Stimulated activated memory B cell treated with anti-CD40 and anti-IgM and Interleukin-4, amounts not matched to agents 10 μg/mL and 1 μg/mL and 100 μg/mL, for 72 hours (primary cell): ENCODE measurements around the gene TRIM72.
A peak's percentile ranks its signal among the peaks of the same experiment; 100 is the strongest.
"Not testable (repeated sequence)": the region's sequence is repeated elsewhere in the genome, so short reads cannot be mapped to it uniquely, and the experiment has no call there.

Experiments
- ATAC-seq: fragments of 150-1000 bp; cut with Tn5 transposase; 2 replicates; pipeline ENCODE4 v1.10.0; 2021
- H3K27ac Mint-ChIP-seq: one replicate; pipeline ENCODE4 v1.8.0; 2022; ENCODE audit warnings: mild to moderate bottlenecking, mixed read lengths
- H3K27me3 Mint-ChIP-seq: one replicate; pipeline ENCODE4 v1.8.0; 2022; ENCODE audit warnings: mixed read lengths
- H3K36me3 Mint-ChIP-seq: one replicate; pipeline ENCODE4 v1.8.0; 2022; ENCODE audit warnings: mixed read lengths
- H3K4me1 Mint-ChIP-seq: one replicate; pipeline ENCODE4 v1.8.0; 2022; ENCODE audit warnings: mixed read lengths
- H3K4me3 Mint-ChIP-seq: one replicate; pipeline ENCODE4 v1.8.0; 2022; ENCODE audit warnings: mild to moderate bottlenecking, moderate library complexity, mixed read lengths
- H3K9me3 Mint-ChIP-seq: one replicate; pipeline ENCODE4 v1.8.0; 2022; ENCODE audit warnings: mixed read lengths

The TRIM72 gene

GRCh38 chr16:31219154-31219741 lies 5.3 kb downstream of the TRIM72 start:
- no peaks in the 10 kb centered on the region for H3K9me3 Mint-ChIP-seq

GRCh38 chr16:31221357-31222160 lies 7.6 kb downstream of the TRIM72 start:
- peaks cover 20% of the 10 kb centered on the region for H3K4me1 Mint-ChIP-seq
- no peaks in the 10 kb centered on the region for H3K36me3 Mint-ChIP-seq
- no peak for ATAC-seq
- no peak overlapping the region for H3K4me3 Mint-ChIP-seq
- no peaks in the 10 kb centered on the region for H3K9me3 Mint-ChIP-seq
- no peak overlapping the region for H3K27ac Mint-ChIP-seq
- peaks cover 45% of the 10 kb centered on the region for H3K27me3 Mint-ChIP-seq

More at GRCh38 chr16:31219154-31219741, 5.3 kb downstream of the TRIM72 start:
- no peak for ATAC-seq
- Mint-ChIP-seq H3K36me3 (no peaks in the 10 kb centered on the region), H3K27me3 (peaks cover 48% of the 10 kb centered on the region), H3K4me1 (peaks cover 34% of the 10 kb centered on the region), H3K27ac (no peak overlapping the region), H3K4me3 (no peak overlapping the region)

GRCh38 chr16:31223044-31223443 lies 9.1 kb downstream of the TRIM72 start:
- no peak overlapping the region for H3K27ac Mint-ChIP-seq
- peaks cover 8% of the 10 kb centered on the region for H3K4me1 Mint-ChIP-seq
- H3K36me3 Mint-ChIP-seq: no peaks in the 10 kb centered on the region
- no peak for ATAC-seq
- no peaks in the 10 kb centered on the region for H3K9me3 Mint-ChIP-seq
- peaks cover 35% of the 10 kb centered on the region for H3K27me3 Mint-ChIP-seq
- no peak overlapping the region for H3K4me3 Mint-ChIP-seq

DNA sequence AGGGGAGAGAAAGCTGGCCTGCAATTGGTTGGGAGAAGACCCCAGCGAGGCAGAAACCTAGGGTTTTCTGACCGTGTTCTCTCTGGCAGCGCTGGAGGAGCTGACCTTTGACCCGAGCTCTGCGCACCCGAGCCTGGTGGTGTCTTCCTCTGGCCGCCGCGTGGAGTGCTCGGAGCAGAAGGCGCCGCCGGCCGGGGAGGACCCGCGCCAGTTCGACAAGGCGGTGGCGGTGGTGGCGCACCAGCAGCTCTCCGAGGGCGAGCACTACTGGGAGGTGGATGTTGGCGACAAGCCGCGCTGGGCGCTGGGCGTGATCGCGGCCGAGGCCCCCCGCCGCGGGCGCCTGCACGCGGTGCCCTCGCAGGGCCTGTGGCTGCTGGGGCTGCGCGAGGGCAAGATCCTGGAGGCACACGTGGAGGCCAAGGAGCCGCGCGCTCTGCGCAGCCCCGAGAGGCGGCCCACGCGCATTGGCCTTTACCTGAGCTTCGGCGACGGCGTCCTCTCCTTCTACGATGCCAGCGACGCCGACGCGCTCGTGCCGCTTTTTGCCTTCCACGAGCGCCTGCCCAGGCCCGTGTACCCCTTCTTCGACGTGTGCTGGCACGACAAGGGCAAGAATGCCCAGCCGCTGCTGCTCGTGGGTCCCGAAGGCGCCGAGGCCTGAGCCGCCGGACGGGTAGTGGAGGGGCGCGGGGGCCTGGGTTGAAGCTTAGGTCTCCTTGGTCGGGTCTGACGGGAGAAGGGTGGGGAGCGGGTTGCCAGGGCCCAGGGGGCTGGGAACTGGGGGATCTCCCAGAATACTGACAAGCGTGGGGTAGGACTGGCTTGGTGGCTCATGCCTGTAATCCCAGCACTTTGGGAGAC lies 10.4 kb downstream of the TRIM72 start:
- no peak overlapping the region for H3K4me3 Mint-ChIP-seq
- no peak overlapping the region for H3K27ac Mint-ChIP-seq
- H3K9me3 Mint-ChIP-seq: no peaks in the 10 kb centered on the region
- peaks cover 22% of the 10 kb centered on the region for H3K27me3 Mint-ChIP-seq
- H3K36me3 Mint-ChIP-seq: no peaks in the 10 kb centered on the region
- ATAC-seq: peak; percentile 51
- peaks cover 6% of the 10 kb centered on the region for H3K4me1 Mint-ChIP-seq

DNA sequence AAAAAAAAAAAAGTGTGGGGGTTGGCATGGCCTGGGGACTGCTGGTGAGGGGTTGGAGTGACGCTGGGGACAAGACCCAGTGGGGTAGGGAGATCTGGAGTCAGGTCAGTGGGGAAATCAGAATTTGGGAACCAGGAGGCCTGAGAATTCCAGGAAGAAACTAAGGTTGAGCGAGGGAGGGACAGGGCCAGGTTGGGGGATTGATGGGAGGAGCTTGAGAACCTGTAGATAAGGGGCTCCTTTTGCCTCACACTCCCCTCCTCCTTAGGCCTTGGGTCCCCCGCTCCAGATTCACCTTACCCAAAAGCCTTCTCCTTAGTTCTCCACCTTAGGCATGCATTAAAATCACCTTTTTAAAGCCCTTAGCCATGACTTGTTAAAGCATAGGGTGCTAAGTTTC lies 11.3 kb downstream of the TRIM72 start:
- H3K27me3 Mint-ChIP-seq: peaks cover 18% of the 10 kb centered on the region
- no peaks in the 10 kb centered on the region for H3K36me3 Mint-ChIP-seq
- peaks cover 6% of the 10 kb centered on the region for H3K4me1 Mint-ChIP-seq
- no peaks in the 10 kb centered on the region for H3K9me3 Mint-ChIP-seq
- ATAC-seq: no peak
- no peak overlapping the region for H3K27ac Mint-ChIP-seq
- H3K4me3 Mint-ChIP-seq: no peak overlapping the region

GRCh38 chr16:31228206-31228605 lies 14.3 kb downstream of the TRIM72 start:
- Mint-ChIP-seq H3K27me3 (no peaks in the 10 kb centered on the region), H3K9me3 (no peaks in the 10 kb centered on the region), H3K4me3 (no peak overlapping the region), H3K4me1 (no peaks in the 10 kb centered on the region), H3K36me3 (no peaks in the 10 kb centered on the region), H3K27ac (no peak overlapping the region)
- no peak for ATAC-seq

DNA sequence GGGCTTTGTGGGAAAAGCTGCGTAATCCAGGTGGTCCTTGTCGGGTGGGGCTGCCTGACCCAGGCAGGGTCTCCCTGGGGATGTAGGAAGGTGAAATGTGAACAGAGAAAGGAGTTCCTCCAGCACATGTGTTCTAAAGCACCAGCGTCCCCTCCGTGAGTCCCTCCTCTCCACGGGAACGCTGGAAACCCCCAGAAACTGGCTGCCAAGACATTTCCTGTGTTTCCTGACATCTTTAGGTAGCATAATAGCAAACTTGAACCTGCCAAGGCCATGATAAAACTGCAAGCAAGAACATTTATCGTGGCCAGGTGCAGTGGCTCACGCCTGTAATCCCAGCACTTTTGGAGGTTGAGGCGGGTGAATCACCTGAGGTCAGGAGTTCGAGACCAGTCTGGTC lies 15.6 kb downstream of the TRIM72 start:
- Mint-ChIP-seq H3K27ac (no peak overlapping the region), H3K36me3 (no peaks in the 10 kb centered on the region), H3K4me3 (no peak overlapping the region), H3K27me3 (no peaks in the 10 kb centered on the region), H3K4me1 (no peaks in the 10 kb centered on the region), H3K9me3 (no peaks in the 10 kb centered on the region)
- ATAC-seq: no peak

- Mint-ChIP-seq H3K4me3 (no peak overlapping the region), H3K9me3 (peaks cover 3% of the 10 kb centered on the region), H3K4me1 (peaks cover 11% of the 10 kb centered on the region), H3K36me3 (no peaks in the 10 kb centered on the region), H3K27me3 (no peaks in the 10 kb centered on the region), H3K27ac (no peak overlapping the region)
- no peak for ATAC-seq
These were observed 24.1 kb downstream of the TRIM72 start for GRCh38 chr16:31238041-31238440.

GRCh38 chr16:31242206-31242605 lies 28.3 kb downstream of the TRIM72 start:
- ATAC-seq: no peak
- Mint-ChIP-seq H3K4me1 (peaks cover 28% of the 10 kb centered on the region), H3K9me3 (no peaks in the 10 kb centered on the region), H3K4me3 (no peak overlapping the region), H3K36me3 (no peaks in the 10 kb centered on the region), H3K27me3 (no peaks in the 10 kb centered on the region), H3K27ac (no peak overlapping the region)

DNA sequence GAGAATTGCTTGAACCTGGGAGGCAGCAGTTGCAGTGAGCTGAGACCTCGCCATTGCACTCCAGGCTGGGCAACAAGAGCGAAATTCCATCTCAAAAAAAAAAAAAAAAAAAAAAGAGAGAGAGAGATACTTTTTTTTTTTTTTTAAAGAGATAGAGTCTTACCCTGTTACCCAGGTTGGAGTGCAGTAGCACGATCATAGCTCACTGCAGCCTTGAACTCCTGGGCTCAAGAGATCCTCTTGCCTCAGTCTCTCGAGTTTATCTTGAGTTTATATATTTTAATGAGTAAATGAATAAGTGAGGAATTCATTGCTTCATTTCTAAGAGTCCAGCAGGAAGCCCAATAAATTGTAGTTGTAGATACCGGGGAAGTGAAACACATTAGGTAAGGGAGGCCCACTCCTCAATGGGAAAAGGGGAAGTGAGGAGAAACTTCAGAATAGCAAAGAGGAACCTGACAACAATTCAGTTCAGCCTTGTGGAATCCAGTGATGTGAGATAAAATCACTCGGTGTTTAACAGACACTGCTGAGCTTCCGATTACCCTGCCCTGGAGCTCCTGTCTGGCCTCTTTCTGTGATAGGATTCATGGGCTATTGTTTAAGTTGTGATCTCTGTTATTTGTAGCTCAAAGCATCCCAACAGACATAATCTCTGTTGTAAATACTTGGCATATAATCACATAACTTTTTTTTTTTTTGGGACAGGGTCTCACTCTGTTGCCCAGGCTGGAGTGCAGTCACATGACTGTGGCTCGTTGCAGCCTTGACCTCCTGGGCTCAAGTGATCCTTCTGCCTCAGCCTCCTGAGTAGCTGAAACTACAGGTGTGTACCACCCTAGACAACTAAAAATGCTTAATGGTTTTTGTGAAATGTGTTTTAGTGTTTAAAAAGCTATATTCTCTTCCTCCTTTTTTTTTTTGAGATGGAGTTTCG lies 30.1 kb downstream of the TRIM72 start:
- H3K9me3 Mint-ChIP-seq: no peaks in the 10 kb centered on the region

DNA sequence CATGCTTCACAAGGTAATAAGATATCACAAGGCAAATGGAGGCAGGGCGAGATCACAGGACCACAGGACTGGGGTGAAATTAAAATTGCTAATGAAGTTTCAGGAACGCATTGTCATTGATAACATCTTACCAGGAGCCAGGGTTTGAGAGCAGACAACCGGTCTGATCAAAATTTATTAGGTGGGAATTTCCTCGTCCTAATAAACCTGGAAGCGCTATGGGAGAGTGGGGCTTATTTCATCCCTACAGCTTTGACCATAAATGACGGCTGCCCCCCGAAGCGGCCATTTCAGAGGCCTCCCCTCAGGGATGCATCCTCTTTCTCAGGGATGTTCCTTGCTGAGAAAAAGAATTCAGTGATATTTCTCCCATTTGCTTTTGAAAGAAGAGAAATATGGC lies 31.7 kb downstream of the TRIM72 start:
- H3K4me3 Mint-ChIP-seq, ATAC-seq, H3K9me3 Mint-ChIP-seq, H3K27ac Mint-ChIP-seq, H3K27me3 Mint-ChIP-seq, H3K36me3 Mint-ChIP-seq: not testable (repeated sequence)
- peaks cover 27% of the 10 kb centered on the region for H3K4me1 Mint-ChIP-seq

More for the DNA sequence above, 30.1 kb downstream of the TRIM72 start:
- Mint-ChIP-seq H3K36me3 (no peaks in the 10 kb centered on the region), H3K4me3 (no peak overlapping the region), H3K4me1 (peaks cover 29% of the 10 kb centered on the region), H3K27ac (no peak overlapping the region), H3K27me3 (no peaks in the 10 kb centered on the region)
- ATAC-seq: peak; percentile 90

DNA sequence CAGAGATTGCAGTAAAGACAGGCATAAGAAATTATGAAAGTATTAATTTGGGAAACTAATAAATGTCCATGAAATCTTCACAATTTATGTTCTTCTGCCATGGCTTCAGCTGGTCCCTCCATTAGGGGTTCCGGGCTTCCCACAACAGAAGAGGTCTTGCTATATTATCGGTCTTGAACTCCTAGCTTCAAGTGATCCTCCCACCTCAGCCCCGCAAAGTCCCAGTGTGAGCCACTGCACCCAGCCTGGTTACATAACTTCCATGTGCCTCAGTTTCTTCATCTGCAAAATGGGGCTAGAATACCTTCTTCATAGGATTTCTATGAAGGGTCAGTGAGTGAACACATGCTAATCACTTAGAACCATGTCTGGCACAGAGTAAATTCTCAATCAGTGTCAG lies 32.4 kb downstream of the TRIM72 start:
- H3K9me3 Mint-ChIP-seq: no peaks in the 10 kb centered on the region
- no peak overlapping the region for H3K4me3 Mint-ChIP-seq
- no peaks in the 10 kb centered on the region for H3K27me3 Mint-ChIP-seq
- no peaks in the 10 kb centered on the region for H3K36me3 Mint-ChIP-seq
- no peak overlapping the region for H3K27ac Mint-ChIP-seq
- no peak for ATAC-seq
- H3K4me1 Mint-ChIP-seq: peaks cover 27% of the 10 kb centered on the region

DNA sequence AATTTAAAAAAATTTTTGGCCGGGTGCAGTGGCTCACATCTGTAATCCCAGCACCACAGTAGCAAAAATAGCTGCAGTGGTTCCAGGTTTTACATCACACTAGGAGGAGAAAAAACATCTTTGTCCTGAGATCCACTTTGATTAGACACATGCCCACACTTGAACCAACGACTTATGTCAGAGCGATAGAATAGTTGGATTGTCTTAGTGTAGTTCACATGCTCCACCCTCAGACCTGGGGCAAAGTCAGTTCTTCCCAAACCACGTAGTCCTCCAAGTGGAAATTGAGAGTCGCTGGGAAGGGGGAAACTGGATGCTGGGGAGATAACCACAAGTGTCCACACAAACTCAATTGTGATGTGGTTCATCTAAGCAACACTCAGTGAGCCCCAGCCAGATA lies 34.4 kb downstream of the TRIM72 start:
- ATAC-seq: no peak
- no peak overlapping the region for H3K27ac Mint-ChIP-seq
- peaks cover 24% of the 10 kb centered on the region for H3K4me1 Mint-ChIP-seq
- H3K9me3 Mint-ChIP-seq: no peaks in the 10 kb centered on the region
- H3K36me3 Mint-ChIP-seq: no peaks in the 10 kb centered on the region
- no peaks in the 10 kb centered on the region for H3K27me3 Mint-ChIP-seq
- H3K4me3 Mint-ChIP-seq: no peak overlapping the region

GRCh38 chr16:31250782-31251384 lies 37.0 kb downstream of the TRIM72 start:
- no peak for ATAC-seq
- Mint-ChIP-seq H3K4me3 (no peak overlapping the region), H3K27ac (no peak overlapping the region), H3K36me3 (no peaks in the 10 kb centered on the region), H3K4me1 (peaks cover 16% of the 10 kb centered on the region), H3K9me3 (no peaks in the 10 kb centered on the region), H3K27me3 (no peaks in the 10 kb centered on the region)
